Nephron (organoid): ENCODE results near the gene SMAD2.
A peak's percentile ranks its signal among the peaks of the same experiment; 100 is the strongest.

ENCODE experiments used
- H3K27ac Mint-ChIP-seq, 3 experiments: 2 replicates each; pipeline ENCODE4 v1.8.0; 2020; ENCODE audit warnings: mixed read lengths in 3 of 3, mild to moderate bottlenecking in 2 of 3, moderate library complexity in 1 of 3
- H3K27me3 Mint-ChIP-seq: 2 replicates; pipeline ENCODE4 v1.8.0; 2021; ENCODE audit warnings: low read depth, mild to moderate bottlenecking, moderate library complexity, mixed read lengths
- H3K36me3 Mint-ChIP-seq: 2 replicates; pipeline ENCODE4 v1.8.0; 2020; ENCODE audit warnings: low read depth, mixed read lengths
- H3K4me1 Mint-ChIP-seq: 2 replicates; pipeline ENCODE4 v1.8.0; 2020; ENCODE audit warnings: mixed read lengths
- H3K4me3 Mint-ChIP-seq, 3 experiments: 2 replicates each; pipeline ENCODE4 v1.8.0; 2020; ENCODE audit warnings: mild to moderate bottlenecking in 3 of 3, mixed read lengths in 3 of 3, moderate library complexity in 2 of 3
- H3K9me3 Mint-ChIP-seq: 2 replicates; pipeline ENCODE4 v1.8.0; 2020; ENCODE audit warnings: mixed read lengths
- TF ChIP-seq, protein P1 (sequence below), 3 experiments: fragments of 200-600 bp; sonication (generic); IDR thresholded peaks; one replicate each; pipeline ENCODE4 v1.5.0; 2021; ENCODE audit warnings: antibody characterized with exemption in 3 of 3; ENCODE audit not compliant: unreplicated experiment in 3 of 3

SMAD2 gene

GRCh38 chr18:47815486-47816270 is 114.8 kb downstream of the SMAD2 start:
- Mint-ChIP-seq H3K27ac (no peak overlapping the region), H3K4me1 (peaks cover 14% of the 10 kb centered on the region)
- TF ChIP-seq, protein P1, sequence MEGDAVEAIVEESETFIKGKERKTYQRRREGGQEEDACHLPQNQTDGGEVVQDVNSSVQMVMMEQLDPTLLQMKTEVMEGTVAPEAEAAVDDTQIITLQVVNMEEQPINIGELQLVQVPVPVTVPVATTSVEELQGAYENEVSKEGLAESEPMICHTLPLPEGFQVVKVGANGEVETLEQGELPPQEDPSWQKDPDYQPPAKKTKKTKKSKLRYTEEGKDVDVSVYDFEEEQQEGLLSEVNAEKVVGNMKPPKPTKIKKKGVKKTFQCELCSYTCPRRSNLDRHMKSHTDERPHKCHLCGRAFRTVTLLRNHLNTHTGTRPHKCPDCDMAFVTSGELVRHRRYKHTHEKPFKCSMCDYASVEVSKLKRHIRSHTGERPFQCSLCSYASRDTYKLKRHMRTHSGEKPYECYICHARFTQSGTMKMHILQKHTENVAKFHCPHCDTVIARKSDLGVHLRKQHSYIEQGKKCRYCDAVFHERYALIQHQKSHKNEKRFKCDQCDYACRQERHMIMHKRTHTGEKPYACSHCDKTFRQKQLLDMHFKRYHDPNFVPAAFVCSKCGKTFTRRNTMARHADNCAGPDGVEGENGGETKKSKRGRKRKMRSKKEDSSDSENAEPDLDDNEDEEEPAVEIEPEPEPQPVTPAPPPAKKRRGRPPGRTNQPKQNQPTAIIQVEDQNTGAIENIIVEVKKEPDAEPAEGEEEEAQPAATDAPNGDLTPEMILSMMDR (IDR thresholded peaks at IDR 0.05; ENCODE audit: unreplicated experiment in 3 of 3), result no peak

DNA sequence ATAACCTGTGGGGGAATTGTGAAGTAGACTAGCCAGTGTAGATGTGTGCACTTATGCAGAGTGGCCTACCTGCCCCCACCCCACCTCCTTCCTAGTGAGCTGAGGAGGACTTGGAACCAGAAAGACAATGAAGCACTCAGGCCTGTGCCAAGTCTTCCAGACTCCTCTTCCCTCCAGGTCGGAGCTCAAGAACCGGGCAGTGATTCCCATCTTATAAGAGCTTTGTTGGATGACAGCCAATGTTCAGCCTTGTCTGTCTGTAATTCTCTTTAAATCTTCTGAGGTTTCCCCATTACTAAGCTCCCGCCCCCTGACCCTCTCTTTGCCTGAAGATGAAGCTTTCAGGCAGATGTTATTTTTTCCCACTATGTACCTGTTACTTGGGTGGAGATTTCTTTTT is 121.0 kb downstream of the SMAD2 start:
- H3K36me3 Mint-ChIP-seq, result peaks cover 18% of the 10 kb centered on the region
- no peak overlapping the region for H3K4me3 Mint-ChIP-seq
- no peaks in the 10 kb centered on the region for H3K27me3 Mint-ChIP-seq
- peaks cover 10% of the 10 kb centered on the region for H3K4me1 Mint-ChIP-seq
- H3K27ac Mint-ChIP-seq, result no peak overlapping the region
- TF ChIP-seq, protein P1 (IDR thresholded peaks at IDR 0.05; ENCODE audit: unreplicated experiment in 3 of 3), result no peak
- peaks cover 8% of the 10 kb centered on the region for H3K9me3 Mint-ChIP-seq

More at GRCh38 chr18:47815486-47816270, 114.8 kb downstream of the SMAD2 start:
- Mint-ChIP-seq H3K36me3 (peaks cover 21% of the 10 kb centered on the region), H3K4me3 (no peak overlapping the region), H3K9me3 (no peaks in the 10 kb centered on the region), H3K27me3 (no peaks in the 10 kb centered on the region)

GRCh38 chr18:47802802-47803201 is 127.7 kb downstream of the SMAD2 start:
- Mint-ChIP-seq H3K4me1 (no peaks in the 10 kb centered on the region), H3K9me3 (peaks cover 8% of the 10 kb centered on the region), H3K27me3 (peaks cover 3% of the 10 kb centered on the region), H3K4me3 (no peak overlapping the region), H3K36me3 (no peaks in the 10 kb centered on the region), H3K27ac (no peak overlapping the region)
- TF ChIP-seq, protein P1 (IDR thresholded peaks at IDR 0.05; ENCODE audit: unreplicated experiment in 3 of 3), result no peak

DNA sequence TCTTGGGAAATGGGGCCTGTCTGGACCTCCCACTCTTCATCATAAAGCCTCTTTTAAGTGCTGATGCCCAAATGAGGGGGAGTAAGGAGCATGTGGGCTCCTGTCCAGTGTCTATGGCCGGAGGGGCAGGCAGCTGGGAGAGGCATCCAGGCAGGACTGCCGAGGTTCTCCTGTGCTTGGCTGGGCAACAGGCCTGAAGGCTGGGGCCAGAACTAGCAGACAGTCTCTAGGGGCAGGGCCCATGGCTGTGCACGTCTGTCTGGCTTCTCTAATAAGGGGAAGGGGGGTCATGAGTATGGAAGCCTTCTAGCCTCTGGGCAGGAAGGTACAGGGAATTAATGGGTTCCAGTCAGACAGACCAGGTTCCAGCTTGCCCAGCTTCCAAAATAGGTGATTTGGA is 128.6 kb downstream of the SMAD2 start:
- H3K4me3 Mint-ChIP-seq, result no peak overlapping the region
- H3K36me3 Mint-ChIP-seq, result no peaks in the 10 kb centered on the region
- peaks cover 8% of the 10 kb centered on the region for H3K9me3 Mint-ChIP-seq
- no peak overlapping the region for H3K27ac Mint-ChIP-seq
- peaks cover 3% of the 10 kb centered on the region for H3K27me3 Mint-ChIP-seq
- TF ChIP-seq, protein P1 (IDR thresholded peaks at IDR 0.05; ENCODE audit: unreplicated experiment in 3 of 3), result no peak
- no peaks in the 10 kb centered on the region for H3K4me1 Mint-ChIP-seq

- Mint-ChIP-seq H3K27ac (no peak overlapping the region), H3K4me3 (no peak overlapping the region), H3K4me1 (no peaks in the 10 kb centered on the region), H3K36me3 (no peaks in the 10 kb centered on the region), H3K27me3 (peaks cover 3% of the 10 kb centered on the region), H3K9me3 (peaks cover 5% of the 10 kb centered on the region)
- TF ChIP-seq, protein P1 (IDR thresholded peaks at IDR 0.05; ENCODE audit: unreplicated experiment in 3 of 3), result no peak
Observed at GRCh38 chr18:47800756-47801155, 129.7 kb downstream of the SMAD2 start.

DNA sequence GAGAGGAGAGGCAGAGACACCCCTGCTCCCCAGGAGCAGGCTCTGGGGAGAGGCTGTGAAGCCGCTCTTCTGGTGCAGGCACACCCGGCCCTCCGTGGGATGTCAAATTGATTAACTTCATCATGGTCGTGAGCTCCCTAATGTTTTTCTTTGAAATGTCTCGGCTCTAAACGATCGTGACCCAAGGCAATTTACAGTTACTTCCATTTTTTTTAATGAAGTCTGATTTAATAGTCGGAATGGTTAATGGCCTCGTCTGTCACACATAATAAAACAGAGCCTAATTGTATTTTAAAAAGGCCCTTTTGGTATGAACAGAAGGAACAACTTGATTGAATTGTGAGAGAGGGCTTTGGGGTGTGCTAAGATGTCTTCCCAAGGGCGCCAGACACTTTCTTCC is 130.2 kb downstream of the SMAD2 start:
- Mint-ChIP-seq H3K27me3 (peaks cover 3% of the 10 kb centered on the region), H3K9me3 (peaks cover 4% of the 10 kb centered on the region), H3K36me3 (no peaks in the 10 kb centered on the region), H3K4me1 (peaks cover 5% of the 10 kb centered on the region), H3K27ac (peak overlapping the region in 1 of 3 experiments; percentile 7), H3K4me3 (no peak overlapping the region)
- TF ChIP-seq, protein P1 (IDR thresholded peaks at IDR 0.05; ENCODE audit: unreplicated experiment in 3 of 3), result no peak
